Measurements from ENCODE around the gene NMT1. TPM values are rescaled to one million over a fixed set of nuclear protein-coding genes. Genes with fewer than 3 reads are reported as not detected.

NMT1 gene
- total RNA-seq, 1 experiment from 2014 or later, result 173 TPM

DNA sequence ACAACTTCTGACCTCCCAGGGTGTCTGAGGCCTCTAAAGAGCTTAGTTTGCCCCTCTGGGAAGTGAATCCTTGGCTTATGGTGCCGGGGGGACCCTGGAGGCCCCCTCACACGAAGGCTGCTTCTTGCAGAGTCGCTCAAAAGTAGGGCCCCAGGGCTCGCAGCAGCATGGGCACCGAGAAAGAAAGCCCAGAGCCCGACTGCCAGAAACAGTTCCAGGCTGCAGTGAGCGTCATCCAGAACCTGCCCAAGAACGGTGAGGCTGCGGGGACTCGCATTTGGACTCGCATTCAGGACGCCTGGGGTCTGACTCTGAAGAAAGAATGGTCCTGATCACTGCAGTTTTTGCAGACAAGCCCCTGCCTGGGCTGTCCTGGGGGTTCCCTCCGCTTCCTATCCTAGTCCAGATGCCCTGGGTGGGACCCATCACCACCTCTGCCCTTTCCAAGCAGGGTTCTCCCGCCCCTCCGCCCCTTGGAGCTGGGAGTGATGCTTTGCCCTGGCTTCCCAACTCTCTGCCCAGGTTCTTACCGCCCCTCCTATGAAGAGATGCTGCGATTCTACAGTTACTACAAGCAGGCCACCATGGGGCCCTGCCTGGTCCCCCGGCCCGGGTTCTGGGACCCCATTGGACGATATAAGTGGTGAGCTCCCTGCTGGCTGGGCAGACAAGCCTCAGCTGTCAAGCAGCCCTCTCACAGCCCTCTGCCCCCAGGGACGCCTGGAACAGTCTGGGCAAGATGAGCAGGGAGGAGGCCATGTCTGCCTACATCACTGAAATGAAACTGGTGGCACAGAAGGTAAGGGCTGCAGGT is 75.1 kb downstream of the NMT1 start:
- Histone ChIP-seq H3K79me2 (ENCODE audit: insufficient read depth, low read length) (peaks cover 9% of the 10 kb centered on the region), H3K4me3 (replicated peaks in 1 of 2; ENCODE audit: low read depth in 1 of 2, low read length in 2 of 2) (peak overlapping the region; percentile 41 to 50), H3K9me2 (ENCODE audit: insufficient read depth) (no peaks in the 10 kb centered on the region), H4K20me1 (ENCODE audit: insufficient read depth) (no peaks in the 10 kb centered on the region), H3K36me3 (ENCODE audit: control insufficient read depth in 1 of 2, insufficient read depth in 2 of 2, low read length in 2 of 2) (no peaks in the 10 kb centered on the region), H3K27ac (ENCODE audit: low read depth, low read length) (peak overlapping the region; percentile 38; the same call in 1 of the 2 replicates), H3K4me1 (ENCODE audit: control insufficient read depth in 1 of 2, insufficient read depth in 2 of 2, low read length in 2 of 2) (peaks cover 8 to 30% of the 10 kb centered on the region in 2 experiments), H3K9me3 (ENCODE audit: control insufficient read depth in 1 of 2, insufficient read depth in 1 of 2, low read depth in 1 of 2, low read length in 2 of 2) (no peaks in the 10 kb centered on the region), H3K4me2 (ENCODE audit: low read length) (peak overlapping the region; percentile 78), H3K9ac (ENCODE audit: low read length) (peak overlapping the region; percentile 48), H2AFZ (ENCODE audit: low read depth, low read length, poor library complexity, severe bottlenecking) (no peak overlapping the region), H3K27me3 (ENCODE audit: insufficient read depth, low read length) (no peaks in the 10 kb centered on the region)
- CTCF ChIA-PET, result interaction anchor here (0.6 to 3.5 kb wide), 61 partner anchors 9 to 365 kb away, joined by 3 to 157 read pairs (median 5); partner anchors contain the start of genes C1QL1, DCAKD, HEXIM1 and HEXIM2
- RAD21 ChIA-PET (ENCODE audit: low non-redundant PET in 1 of 2, low total read pairs in 2 of 2, uncharacterized antibody in 2 of 2, unreplicated experiment in 2 of 2), result interaction anchor here (0.7 to 2.1 kb wide), 10 partner anchors 13 to 218 kb away, joined by 3 to 25 read pairs (median 4); no protein-coding TSS in a partner anchor
- intact Hi-C loops (cut with micrococcal nuclease), result loop anchor here (1.0 to 10.0 kb wide), 4 partner anchors 61 to 361 kb away; no protein-coding TSS in a partner anchor
- POLR2A ChIA-PET, result interaction anchor here (0.9 to 2.3 kb wide), 8 partner anchors 10 to 168 kb away, joined by 3 to 32 read pairs (median 4); partner anchors contain the start of genes C1QL1 and HEXIM1
- no peak for TF ChIP-seq EZH2 (IDR thresholded peaks at IDR 0.05)
- no peak for TF ChIP-seq ELF1 (IDR thresholded peaks at IDR 0.05; ENCODE audit: borderline replicate concordance, low read depth)
- TF ChIP-seq, protein P1, sequence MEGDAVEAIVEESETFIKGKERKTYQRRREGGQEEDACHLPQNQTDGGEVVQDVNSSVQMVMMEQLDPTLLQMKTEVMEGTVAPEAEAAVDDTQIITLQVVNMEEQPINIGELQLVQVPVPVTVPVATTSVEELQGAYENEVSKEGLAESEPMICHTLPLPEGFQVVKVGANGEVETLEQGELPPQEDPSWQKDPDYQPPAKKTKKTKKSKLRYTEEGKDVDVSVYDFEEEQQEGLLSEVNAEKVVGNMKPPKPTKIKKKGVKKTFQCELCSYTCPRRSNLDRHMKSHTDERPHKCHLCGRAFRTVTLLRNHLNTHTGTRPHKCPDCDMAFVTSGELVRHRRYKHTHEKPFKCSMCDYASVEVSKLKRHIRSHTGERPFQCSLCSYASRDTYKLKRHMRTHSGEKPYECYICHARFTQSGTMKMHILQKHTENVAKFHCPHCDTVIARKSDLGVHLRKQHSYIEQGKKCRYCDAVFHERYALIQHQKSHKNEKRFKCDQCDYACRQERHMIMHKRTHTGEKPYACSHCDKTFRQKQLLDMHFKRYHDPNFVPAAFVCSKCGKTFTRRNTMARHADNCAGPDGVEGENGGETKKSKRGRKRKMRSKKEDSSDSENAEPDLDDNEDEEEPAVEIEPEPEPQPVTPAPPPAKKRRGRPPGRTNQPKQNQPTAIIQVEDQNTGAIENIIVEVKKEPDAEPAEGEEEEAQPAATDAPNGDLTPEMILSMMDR (IDR thresholded peaks at IDR 0.05 in 2 of 3, conservative IDR thresholded peaks at IDR 0.05 in 1 of 3; ENCODE audit: borderline replicate concordance in 1 of 3, insufficient read depth in 1 of 3, low read depth in 2 of 3, low read length in 2 of 3), result no peak
- no peak for TF ChIP-seq POLR2A (IDR thresholded peaks at IDR 0.05; ENCODE audit: borderline replicate concordance, extremely low read depth, insufficient read depth, insufficient read length)
- no peak for TF ChIP-seq SIN3A (IDR thresholded peaks at IDR 0.05; ENCODE audit: low read depth)
- DNase-seq (ENCODE audit: low read depth, low spot score), result no peak
- no TSS peak for BruUV-seq (replicated peaks)
- ATAC-seq, result no peak

Data from HCT116 (cell line).